Caco-2 (cell line): ENCODE measurements around the gene SNCB. TPM values are rescaled to one million over a fixed set of nuclear protein-coding genes. Genes with fewer than 3 reads are reported as not detected.

Experiments
- BruUV-seq: library from RNA; stranded (reverse); fragments of 400-500 nt; replicated peaks from 2 replicates; lab custom pipeline; 2021; lab: Mats Ljungman, UMichigan
- CTCF ChIA-PET: fragments of 300-600 bp; sonication (Branson Sonifier 250); formaldehyde crosslinking; loops from one replicate; lab custom pipeline; 2022; ENCODE audit warnings: antibody characterized with exemption; lab: Charles Lee
- POLR2A ChIA-PET: fragments of 300-600 bp; sonication (Branson Sonifier 250); formaldehyde crosslinking; loops from one replicate; lab custom pipeline; 2022; ENCODE audit warnings: antibody characterized with exemption; lab: Charles Lee
- DNase-seq, 2 experiments: peaks; one replicate each; pipeline versions ENCODE4 v3.0.0 to v3.0.0-alpha.2; 2020 to 2022
- H3K27me3 ChIP-seq: replicated peaks from 2 replicates; pipeline ENCODE4 v1.6.0; 2011; ENCODE audit warnings: low read length; ENCODE audit not compliant: control insufficient read depth, insufficient read depth
- H3K36me3 ChIP-seq: 2 replicates; pipeline ENCODE4 v1.5.1; 2011; ENCODE audit warnings: low read length; ENCODE audit not compliant: control insufficient read depth, insufficient read depth
- H3K4me1 ChIP-seq: fragments of 250-450 bp; sonication (Bioruptor Pico); 2 replicates; pipeline ENCODE4 v1.5.1; 2020; ENCODE audit warnings: mild to moderate bottlenecking
- H3K4me3 ChIP-seq: 2 replicates; pipeline ENCODE4 v1.5.1; 2011; ENCODE audit warnings: low read depth, mild to moderate bottlenecking, control low read depth, low read length
- H3K9me3 ChIP-seq: fragments of 250-450 bp; sonication (Bioruptor Pico); 2 replicates; pipeline ENCODE4 v1.5.1; 2020; ENCODE audit warnings: mild to moderate bottlenecking, moderate library complexity
- H3K27ac Mint-ChIP-seq: one replicate; pipeline ENCODE4 v1.8.0; 2022; ENCODE audit warnings: mixed read lengths; ENCODE audit not compliant: unreplicated experiment
- H3K27me3 Mint-ChIP-seq: one replicate; pipeline ENCODE4 v1.8.0; 2022; ENCODE audit warnings: mixed read lengths; ENCODE audit not compliant: insufficient read depth, unreplicated experiment
- H3K36me3 Mint-ChIP-seq: one replicate; pipeline ENCODE4 v1.8.0; 2022; ENCODE audit warnings: mild to moderate bottlenecking, mixed read lengths; ENCODE audit not compliant: insufficient read depth, unreplicated experiment
- H3K4me1 Mint-ChIP-seq: one replicate; pipeline ENCODE4 v1.8.0; 2022; ENCODE audit warnings: low read depth, mixed read lengths; ENCODE audit not compliant: unreplicated experiment
- H3K4me3 Mint-ChIP-seq: one replicate; pipeline ENCODE4 v1.8.0; 2022; ENCODE audit warnings: mild to moderate bottlenecking, moderate library complexity, mixed read lengths; ENCODE audit not compliant: unreplicated experiment
- H3K9me3 Mint-ChIP-seq: one replicate; pipeline ENCODE4 v1.8.0; 2022; ENCODE audit warnings: mixed read lengths; ENCODE audit not compliant: unreplicated experiment
- intact Hi-C: fragments of 100-400 bp; cut with micrococcal nuclease; formaldehyde crosslinking; loops from one replicate; pipeline ENCODE4 v1.10.0; 2022; ENCODE audit not compliant: unreplicated experiment
- total RNA-seq: library from RNA; stranded (reverse); gene quantifications from 2 replicates; pipeline ENCODE4 v1.2.3, GENCODE V29; 2022
- TF ChIP-seq, protein P1 (sequence below), 2 experiments: fragments of 200-600 bp in 1 of 2; IDR thresholded peaks; 1 replicate in 1 of 2; 2 replicates in 1 of 2; pipeline versions ENCODE4 v1.5.1 to v1.8.0; 2011 to 2022; ENCODE audit warnings: antibody characterized with exemption in 1 of 2, control low read depth in 1 of 2, inconsistent platforms in 1 of 2, low read depth in 1 of 2, low read length in 1 of 2, mild to moderate bottlenecking in 1 of 2, moderate library complexity in 1 of 2; ENCODE audit not compliant: insufficient read depth in 1 of 2, severe bottlenecking in 1 of 2, unreplicated experiment in 1 of 2

The SNCB gene
- total RNA-seq, 1 experiment from 2014 or later: not detected

DNA sequence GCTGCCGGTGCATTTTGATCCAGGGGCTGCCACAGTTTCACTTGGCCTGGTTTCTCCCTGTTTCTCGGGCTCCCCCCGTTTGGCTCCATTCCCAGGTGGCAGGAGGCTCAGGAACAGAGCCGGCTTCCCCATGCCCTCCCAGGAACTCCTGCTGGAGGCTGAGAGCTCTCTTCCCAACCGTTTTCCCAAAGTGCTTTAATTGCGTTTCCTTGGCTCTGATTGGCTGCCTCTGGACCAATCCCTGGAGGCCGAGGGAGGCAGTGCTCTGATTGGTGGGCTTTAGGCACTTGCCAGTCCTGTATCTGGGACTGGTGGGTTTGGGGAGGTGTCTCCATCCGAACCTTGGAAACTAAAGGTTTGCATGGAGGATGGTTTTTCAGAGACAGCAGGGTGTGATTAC is 21.8 kb upstream of the SNCB start:
- H3K27ac Mint-ChIP-seq: no peak overlapping the region
- no peaks in the 10 kb centered on the region for H3K9me3 ChIP-seq
- H3K4me1 ChIP-seq: peaks cover 5% of the 10 kb centered on the region
- H3K36me3 Mint-ChIP-seq: no peaks in the 10 kb centered on the region
- intact Hi-C loops: no loop called here
- no peaks in the 10 kb centered on the region for H3K27me3 ChIP-seq
- no TSS peak for BruUV-seq
- no peak for DNase-seq
- POLR2A ChIA-PET: no interaction called here
- no peak overlapping the region for H3K4me3 Mint-ChIP-seq
- no peaks in the 10 kb centered on the region for H3K9me3 Mint-ChIP-seq
- H3K27me3 Mint-ChIP-seq: no peaks in the 10 kb centered on the region
- no peaks in the 10 kb centered on the region; the same call in 1 of the 2 replicates for H3K36me3 ChIP-seq
- H3K4me1 Mint-ChIP-seq: no peaks in the 10 kb centered on the region
- TF ChIP-seq, protein P1, sequence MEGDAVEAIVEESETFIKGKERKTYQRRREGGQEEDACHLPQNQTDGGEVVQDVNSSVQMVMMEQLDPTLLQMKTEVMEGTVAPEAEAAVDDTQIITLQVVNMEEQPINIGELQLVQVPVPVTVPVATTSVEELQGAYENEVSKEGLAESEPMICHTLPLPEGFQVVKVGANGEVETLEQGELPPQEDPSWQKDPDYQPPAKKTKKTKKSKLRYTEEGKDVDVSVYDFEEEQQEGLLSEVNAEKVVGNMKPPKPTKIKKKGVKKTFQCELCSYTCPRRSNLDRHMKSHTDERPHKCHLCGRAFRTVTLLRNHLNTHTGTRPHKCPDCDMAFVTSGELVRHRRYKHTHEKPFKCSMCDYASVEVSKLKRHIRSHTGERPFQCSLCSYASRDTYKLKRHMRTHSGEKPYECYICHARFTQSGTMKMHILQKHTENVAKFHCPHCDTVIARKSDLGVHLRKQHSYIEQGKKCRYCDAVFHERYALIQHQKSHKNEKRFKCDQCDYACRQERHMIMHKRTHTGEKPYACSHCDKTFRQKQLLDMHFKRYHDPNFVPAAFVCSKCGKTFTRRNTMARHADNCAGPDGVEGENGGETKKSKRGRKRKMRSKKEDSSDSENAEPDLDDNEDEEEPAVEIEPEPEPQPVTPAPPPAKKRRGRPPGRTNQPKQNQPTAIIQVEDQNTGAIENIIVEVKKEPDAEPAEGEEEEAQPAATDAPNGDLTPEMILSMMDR (IDR thresholded peaks at IDR 0.05; ENCODE audit: insufficient read depth in 1 of 2, low read depth in 1 of 2, low read length in 1 of 2, severe bottlenecking in 1 of 2, unreplicated experiment in 1 of 2): no peak
- CTCF ChIA-PET: interaction anchor here (1.9 kb wide), 1 partner anchor 8 kb away, joined by 9 read pairs; no protein-coding TSS in a partner anchor
- no peak overlapping the region for H3K4me3 ChIP-seq

DNA sequence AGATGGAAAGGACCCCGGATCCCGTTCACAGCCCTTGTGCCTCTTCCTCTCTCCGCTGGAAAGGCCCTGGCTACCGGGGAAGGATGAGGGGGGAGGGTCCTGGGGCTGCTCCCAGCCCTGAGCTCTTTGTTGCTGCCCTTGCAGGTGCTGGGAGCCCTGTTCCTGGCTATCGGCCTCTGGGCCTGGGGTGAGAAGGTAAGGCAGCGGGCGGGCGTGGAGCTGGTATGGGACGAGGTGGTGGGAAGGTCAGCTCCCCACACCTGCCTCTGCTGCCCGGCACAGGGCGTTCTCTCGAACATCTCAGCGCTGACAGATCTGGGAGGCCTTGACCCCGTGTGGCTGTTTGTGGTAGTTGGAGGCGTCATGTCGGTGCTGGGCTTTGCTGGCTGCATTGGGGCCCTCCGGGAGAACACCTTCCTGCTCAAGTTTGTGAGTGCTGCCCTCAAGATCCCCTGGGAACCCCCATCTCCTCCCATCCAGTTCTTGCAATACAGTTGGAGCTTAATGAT is 21.2 kb upstream of the SNCB start:
- Histone ChIP-seq H3K27me3 (no peaks in the 10 kb centered on the region), H3K36me3 (no peaks in the 10 kb centered on the region; the same call in 1 of the 2 replicates), H3K4me3 (no peak overlapping the region), H3K4me1 (peaks cover 10% of the 10 kb centered on the region), H3K9me3 (no peaks in the 10 kb centered on the region)
- Mint-ChIP-seq H3K9me3 (no peaks in the 10 kb centered on the region), H3K4me1 (no peaks in the 10 kb centered on the region), H3K27me3 (no peaks in the 10 kb centered on the region), H3K27ac (no peak overlapping the region), H3K4me3 (no peak overlapping the region), H3K36me3 (peaks cover 4% of the 10 kb centered on the region)
- no TSS peak for BruUV-seq
- CTCF ChIA-PET: interaction anchor here (1.9 kb wide), 1 partner anchor 9 kb away, joined by 9 read pairs; no protein-coding TSS in a partner anchor
- intact Hi-C loops: no loop called here
- TF ChIP-seq, protein P1 (IDR thresholded peaks at IDR 0.05; ENCODE audit: insufficient read depth in 1 of 2, low read depth in 1 of 2, low read length in 1 of 2, severe bottlenecking in 1 of 2, unreplicated experiment in 1 of 2): no peak
- POLR2A ChIA-PET: no interaction called here
- DNase-seq: no peak

DNA sequence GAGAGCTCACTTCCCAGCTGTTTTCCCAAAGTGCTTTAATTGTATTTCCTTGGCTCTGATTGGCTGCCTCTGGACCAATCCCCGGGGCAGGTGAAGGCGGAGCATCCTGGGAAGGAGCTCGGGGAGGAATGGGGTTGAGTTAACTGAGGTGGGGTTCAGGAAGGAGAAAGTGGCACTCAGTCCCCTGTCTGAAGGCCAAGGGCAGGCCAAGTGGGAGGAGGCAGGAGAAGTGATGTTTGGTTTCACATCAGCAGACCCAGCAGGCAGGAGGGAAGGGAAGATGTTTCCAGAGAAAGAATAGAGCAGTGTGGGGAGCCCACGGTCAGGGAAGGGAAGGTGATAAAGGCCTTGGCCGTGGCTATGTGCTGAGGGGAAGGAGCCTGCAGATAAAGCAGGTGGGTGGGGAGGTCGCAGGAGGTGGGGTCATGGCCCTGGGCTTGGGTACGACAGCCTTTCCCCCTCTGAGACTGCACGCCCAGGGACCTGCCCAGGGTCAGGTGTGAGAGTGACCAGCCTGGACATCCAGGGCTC is 20.1 kb upstream of the SNCB start:
- TF ChIP-seq, protein P1 (IDR thresholded peaks at IDR 0.05; ENCODE audit: insufficient read depth in 1 of 2, low read depth in 1 of 2, low read length in 1 of 2, severe bottlenecking in 1 of 2, unreplicated experiment in 1 of 2): no peak
- H3K27ac Mint-ChIP-seq: no peak overlapping the region
- H3K9me3 ChIP-seq: no peaks in the 10 kb centered on the region
- H3K4me3 Mint-ChIP-seq: no peak overlapping the region
- H3K4me1 Mint-ChIP-seq: no peaks in the 10 kb centered on the region
- ChIA-PET POLR2A (no interaction called here), CTCF (interaction anchor here (1.9 kb wide), 1 partner anchor 10 kb away, joined by 9 read pairs; no protein-coding TSS in a partner anchor)
- intact Hi-C loops: no loop called here
- H3K36me3 Mint-ChIP-seq: peaks cover 4% of the 10 kb centered on the region
- no peaks in the 10 kb centered on the region for H3K27me3 Mint-ChIP-seq
- H3K36me3 ChIP-seq: no peaks in the 10 kb centered on the region; the same call in 1 of the 2 replicates
- H3K4me1 ChIP-seq: peaks cover 10% of the 10 kb centered on the region
- BruUV-seq: no TSS peak
- no peaks in the 10 kb centered on the region for H3K9me3 Mint-ChIP-seq
- H3K27me3 ChIP-seq: no peaks in the 10 kb centered on the region
- DNase-seq: no peak
- no peak overlapping the region for H3K4me3 ChIP-seq
